Measurements from ENCODE around the gene INO80B.

Gene INO80B

DNA sequence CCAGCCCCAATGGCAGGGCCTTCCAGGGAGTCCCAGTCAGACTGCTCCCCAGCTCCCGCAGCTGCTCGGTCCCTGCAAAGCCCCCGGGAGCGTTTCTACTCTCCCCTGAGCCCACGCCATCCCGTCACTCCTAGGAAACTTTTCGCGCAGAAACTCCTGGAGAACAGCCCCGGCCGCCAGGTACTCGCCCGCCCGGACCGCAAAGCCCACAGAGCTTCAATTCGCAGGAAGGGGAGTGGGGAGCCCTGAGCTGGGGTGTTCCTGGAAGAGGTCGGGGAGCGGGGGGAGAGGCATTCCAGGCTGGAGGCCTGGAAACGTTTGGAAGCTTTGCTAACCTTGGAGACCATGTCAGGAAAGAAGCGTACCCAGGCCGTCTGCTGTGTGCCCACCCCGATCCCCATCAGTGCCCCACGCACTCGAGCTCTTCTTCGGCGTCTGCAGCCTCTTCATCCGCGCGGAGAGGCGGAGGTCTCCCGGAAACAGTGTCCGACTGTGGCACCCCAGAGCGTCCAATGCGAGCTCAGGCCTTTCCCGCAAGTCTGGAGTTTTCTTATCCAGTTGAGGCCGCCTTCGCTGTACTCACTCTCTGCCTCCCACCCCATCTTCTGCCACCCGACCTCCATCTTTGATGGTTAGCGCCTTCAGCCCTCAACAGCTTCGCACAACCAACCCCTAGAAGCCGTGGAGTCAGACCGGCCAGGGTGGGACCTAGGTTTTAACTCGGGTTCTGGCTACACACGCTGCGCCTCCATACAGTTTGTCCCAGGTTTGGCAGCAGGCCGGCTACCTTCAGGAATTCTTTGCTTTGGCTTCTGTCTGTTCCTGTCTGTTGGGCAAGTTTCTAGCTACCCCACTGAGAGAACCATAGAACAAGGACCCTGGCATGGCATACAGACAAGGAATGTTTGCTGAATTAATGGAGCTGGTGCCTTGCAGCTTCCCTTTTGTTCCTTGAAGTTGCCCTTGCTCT lies 48.9 kb downstream of the INO80B start:
- DNase-seq = no peak

DNA sequence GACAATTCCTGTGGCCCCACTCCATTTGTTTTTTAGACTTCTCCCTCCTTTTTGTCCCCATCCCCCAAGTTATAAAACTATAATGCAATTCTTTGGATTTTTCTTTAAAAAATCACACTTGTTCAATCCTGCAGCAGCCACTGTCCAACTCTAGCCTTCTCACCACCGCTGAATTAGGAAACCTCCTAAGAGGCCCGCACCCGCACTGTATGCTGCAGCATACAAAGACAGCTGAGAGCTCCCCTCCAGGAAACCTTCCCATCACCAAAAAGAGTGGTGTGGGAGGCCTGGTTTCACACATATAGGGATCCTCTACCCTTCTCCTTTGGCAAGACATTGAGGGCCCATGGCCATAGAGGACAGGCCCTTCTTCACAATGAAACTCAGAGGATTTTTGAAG lies 49.7 kb downstream of the INO80B start:
- no peak for DNase-seq

DNA sequence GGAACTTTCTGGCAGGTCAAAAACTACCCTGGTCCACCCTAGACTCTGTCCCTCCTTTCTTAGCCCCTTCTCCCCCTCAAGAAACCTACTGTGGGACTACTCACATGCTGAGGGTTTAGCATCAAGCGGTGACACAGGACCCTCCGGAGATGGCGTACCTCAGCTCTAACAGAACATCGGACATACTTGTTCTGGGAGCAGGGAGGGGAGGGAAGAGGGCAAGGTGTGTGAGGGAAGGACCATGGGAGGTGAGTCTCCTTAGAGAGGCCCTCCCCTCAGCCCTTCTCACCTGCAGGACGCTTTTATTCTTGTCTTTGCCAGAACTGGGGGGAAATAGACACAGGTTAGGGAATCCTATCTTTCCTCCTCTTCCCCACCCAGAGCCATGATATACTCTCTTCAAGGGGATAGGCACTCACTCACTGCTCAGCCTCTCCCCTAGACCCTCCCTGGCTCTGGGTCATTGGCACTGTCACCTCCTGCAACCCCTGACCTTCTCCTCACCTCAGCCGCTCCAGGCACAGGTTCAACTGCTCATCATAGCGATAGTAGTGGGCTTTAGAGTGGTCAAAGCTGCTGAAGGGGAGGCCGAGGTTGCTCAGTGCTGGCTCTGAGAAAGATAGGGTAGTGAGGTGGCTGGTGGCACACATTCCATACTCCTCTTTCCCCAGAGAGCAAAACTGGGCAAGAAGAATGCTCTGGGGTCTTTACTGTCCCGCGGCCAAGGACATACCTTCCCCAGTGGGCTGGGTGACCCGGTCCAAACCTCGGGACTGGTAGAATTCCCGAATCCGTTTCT lies 50.8 kb downstream of the INO80B start:
- DNase-seq = no peak

DNA sequence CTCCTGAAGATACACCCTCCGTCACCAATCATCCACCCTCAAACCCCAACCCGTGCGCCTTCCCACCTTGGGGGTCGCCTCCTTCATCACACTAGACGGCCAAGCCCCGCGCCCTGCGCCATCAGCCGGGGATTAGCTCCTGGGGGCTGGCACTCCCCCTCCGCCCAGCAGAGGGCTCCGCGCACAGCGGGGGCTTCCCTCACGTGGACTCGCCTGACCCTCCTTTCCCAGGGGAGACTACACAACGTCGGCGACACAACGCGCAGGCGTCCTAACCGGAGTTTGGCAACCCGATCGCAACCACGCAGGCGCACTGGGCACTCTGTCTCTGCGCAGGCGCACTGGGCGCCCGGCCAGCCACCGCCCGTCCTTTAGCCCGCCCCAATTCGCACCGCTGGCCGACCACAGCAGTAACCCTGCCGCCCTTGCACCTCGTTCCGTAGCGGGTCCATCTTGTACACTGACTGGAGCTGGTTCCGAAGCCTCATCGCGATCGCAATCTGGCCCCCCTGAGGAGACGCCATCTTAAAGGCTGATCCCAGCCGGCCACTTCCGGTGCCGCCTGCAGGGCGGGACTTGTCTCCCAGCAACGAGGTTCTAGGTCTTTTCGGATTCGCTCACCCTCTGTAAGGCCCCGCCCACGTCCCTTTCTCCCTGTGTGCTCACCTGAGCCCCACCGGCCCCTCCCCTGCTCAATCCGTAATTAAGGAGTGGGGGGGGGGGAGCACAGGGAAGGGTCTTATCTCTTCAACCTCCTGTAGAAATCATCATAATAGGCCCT lies 52.4 kb downstream of the INO80B start, which contains the start of gene PCGF1:
PCGF1 (minus strand) TSS at position 551 of the 781 bp plus-strand sequence; CDS start at position 524, 27 bp downstream.
- DNase-seq = peak; percentile 44
